SK-N-SH treated with all-trans-retinoic acid at 6 μM for 48 hours (cell line): ENCODE results near the gene CAVIN1.

Source experiments
- ATAC-seq: fragments of 200-7000 bp; cut with Tn5 transposase; 3 replicates; pipeline ENCODE4 v1.9.1; 2020; ENCODE audit warnings: mild to moderate bottlenecking, moderate library complexity
- ARNTL ChIP-seq: fragments of 450-650 bp; formaldehyde crosslinking; IDR thresholded peaks from 2 replicates; pipeline ENCODE4 v1.5.0; 2020; ENCODE audit warnings: low read depth, mild to moderate bottlenecking, moderate library complexity, borderline replicate concordance
- CSDC2 ChIP-seq: fragments of 250-450 bp; sonication (Bioruptor Pico); IDR thresholded peaks from 2 replicates; pipeline ENCODE4 v1.5.0; 2020; ENCODE audit warnings: mild to moderate bottlenecking, moderate library complexity
- ESRRG ChIP-seq: fragments of 250-450 bp; sonication (Bioruptor Pico); IDR thresholded peaks from 2 replicates; pipeline ENCODE4 v1.6.1; 2021; ENCODE audit warnings: mild to moderate bottlenecking
- GLIS3 ChIP-seq: fragments of 250-450 bp; sonication (Bioruptor Pico); IDR thresholded peaks from 2 replicates; pipeline ENCODE4 v1.5.0; 2020; ENCODE audit warnings: mild to moderate bottlenecking, moderate library complexity
- ISL1 ChIP-seq: fragments of 250-450 bp; sonication (Bioruptor Pico); IDR thresholded peaks from 2 replicates; pipeline ENCODE4 v2.1.2; 2022; ENCODE audit warnings: mild to moderate bottlenecking, moderate library complexity
- OSR1 ChIP-seq: fragments of 250-450 bp; sonication (Bioruptor Pico); IDR thresholded peaks from 2 replicates; pipeline ENCODE4 v1.8.0; 2022; ENCODE audit warnings: moderate library complexity, mild to moderate bottlenecking, inconsistent platforms
- PATZ1 ChIP-seq: fragments of 250-450 bp; sonication (Bioruptor Pico); IDR thresholded peaks from 2 replicates; pipeline ENCODE4 v1.8.0; 2020; ENCODE audit warnings: mild to moderate bottlenecking, moderate library complexity, borderline replicate concordance
- PPARA ChIP-seq: fragments of 250-450 bp; sonication (Bioruptor Pico); IDR thresholded peaks from 2 replicates; pipeline ENCODE4 v1.5.0; 2020; ENCODE audit warnings: mild to moderate bottlenecking, borderline replicate concordance
- RARB ChIP-seq: fragments of 250-450 bp; sonication (Bioruptor Pico); IDR thresholded peaks from 2 replicates; pipeline ENCODE4 v1.8.0; 2021; ENCODE audit warnings: mild to moderate bottlenecking, moderate library complexity
- SNAI2 ChIP-seq: fragments of 250-450 bp; sonication (Bioruptor Pico); IDR thresholded peaks from 2 replicates; pipeline ENCODE4 v1.5.0; 2020; ENCODE audit warnings: mild to moderate bottlenecking, moderate library complexity
- TCF4 ChIP-seq: fragments of 250-450 bp; sonication (Bioruptor Pico); IDR thresholded peaks from 2 replicates; pipeline ENCODE4 v1.8.0; 2021; ENCODE audit warnings: mild to moderate bottlenecking, moderate library complexity, borderline replicate concordance
- TOX ChIP-seq: fragments of 250-450 bp; sonication (Bioruptor Pico); IDR thresholded peaks from 2 replicates; pipeline ENCODE4 v1.8.0; 2021; ENCODE audit warnings: mild to moderate bottlenecking, moderate library complexity, borderline replicate concordance
- TSHZ2 ChIP-seq: fragments of 250-450 bp; sonication (Bioruptor Pico); IDR thresholded peaks from 2 replicates; pipeline ENCODE4 v1.5.0; 2020; ENCODE audit warnings: mild to moderate bottlenecking, moderate library complexity
- ZC3H10 ChIP-seq: fragments of 250-450 bp; sonication (Bioruptor Pico); IDR thresholded peaks from 2 replicates; pipeline ENCODE4 v1.5.1; 2021; ENCODE audit warnings: mild to moderate bottlenecking, moderate library complexity
- ZFP3 ChIP-seq: fragments of 250-450 bp; sonication (Bioruptor Pico); IDR thresholded peaks from 2 replicates; pipeline ENCODE4 v1.5.0; 2020; ENCODE audit warnings: mild to moderate bottlenecking, moderate library complexity
- ZFP30 ChIP-seq: fragments of 450-650 bp; formaldehyde crosslinking; IDR thresholded peaks from 2 replicates; pipeline ENCODE4 v1.5.0; 2022; ENCODE audit warnings: mild to moderate bottlenecking, moderate library complexity
- ZNF565 ChIP-seq: fragments of 450-650 bp; formaldehyde crosslinking; conservative IDR thresholded peaks from 2 replicates; pipeline ENCODE4 v1.5.0; 2020; ENCODE audit warnings: low read depth, mild to moderate bottlenecking, moderate library complexity
- ZNF8 ChIP-seq: fragments of 450-650 bp; formaldehyde crosslinking; IDR thresholded peaks from 2 replicates; pipeline ENCODE4 v1.5.0; 2020; ENCODE audit warnings: mild to moderate bottlenecking, moderate library complexity
- TF ChIP-seq, protein P1 (sequence below): fragments of 250-450 bp; sonication (Bioruptor Pico); IDR thresholded peaks from 2 replicates; pipeline ENCODE4 v1.8.0; 2021; ENCODE audit warnings: low read depth, mild to moderate bottlenecking, moderate library complexity, borderline replicate concordance

CAVIN1 gene

DNA sequence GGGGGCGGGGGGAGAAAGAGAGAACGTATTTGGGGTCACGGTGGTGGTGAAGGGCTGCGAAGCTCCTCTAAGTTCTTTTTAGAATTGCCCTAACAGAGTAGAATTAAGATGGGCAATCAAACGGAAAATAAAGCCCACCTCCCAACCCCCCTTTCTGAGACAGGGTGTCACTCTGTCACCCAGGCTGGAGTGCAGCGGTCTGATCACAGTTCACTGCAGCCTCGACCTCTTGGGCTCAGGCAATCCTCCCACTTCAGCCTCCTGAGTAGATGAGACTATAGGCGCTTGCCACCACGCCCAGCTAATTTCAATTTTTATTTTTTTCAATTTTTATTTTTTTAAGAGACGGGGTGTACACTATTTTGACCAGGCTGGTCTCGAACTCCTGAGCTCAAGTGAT lies 710 bp upstream of the CAVIN1 start:
- ATAC-seq, result no peak
- TF ChIP-seq ZFP30 (CRISPR knock-in tag) (no peak), CSDC2 (CRISPR knock-in tag) (no peak), PPARA (CRISPR knock-in tag) (no peak), RARB (CRISPR knock-in tag) (no peak), TSHZ2 (CRISPR knock-in tag) (no peak), SNAI2 (no peak), ESRRG (CRISPR knock-in tag) (no peak), GLIS3 (no peak), TCF4 (CRISPR knock-in tag) (no peak), ZNF8 (CRISPR knock-in tag) (no peak), PATZ1 (no peak), ZNF565 (no peak), TOX (CRISPR knock-in tag) (no peak), ZC3H10 (CRISPR knock-in tag) (no peak), ZFP3 (CRISPR knock-in tag) (no peak)
- TF ChIP-seq, protein P1, sequence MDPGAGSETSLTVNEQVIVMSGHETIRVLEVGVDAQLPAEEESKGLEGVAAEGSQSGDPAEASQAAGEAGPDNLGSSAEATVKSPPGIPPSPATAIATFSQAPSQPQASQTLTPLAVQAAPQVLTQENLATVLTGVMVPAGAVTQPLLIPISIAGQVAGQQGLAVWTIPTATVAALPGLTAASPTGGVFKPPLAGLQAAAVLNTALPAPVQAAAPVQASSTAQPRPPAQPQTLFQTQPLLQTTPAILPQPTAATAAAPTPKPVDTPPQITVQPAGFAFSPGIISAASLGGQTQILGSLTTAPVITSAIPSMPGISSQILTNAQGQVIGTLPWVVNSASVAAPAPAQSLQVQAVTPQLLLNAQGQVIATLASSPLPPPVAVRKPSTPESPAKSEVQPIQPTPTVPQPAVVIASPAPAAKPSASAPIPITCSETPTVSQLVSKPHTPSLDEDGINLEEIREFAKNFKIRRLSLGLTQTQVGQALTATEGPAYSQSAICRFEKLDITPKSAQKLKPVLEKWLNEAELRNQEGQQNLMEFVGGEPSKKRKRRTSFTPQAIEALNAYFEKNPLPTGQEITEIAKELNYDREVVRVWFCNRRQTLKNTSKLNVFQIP, result no peak

- TF ChIP-seq GLIS3 (no peak), ZNF8 (CRISPR knock-in tag) (no peak), TOX (CRISPR knock-in tag) (no peak), ZFP3 (CRISPR knock-in tag) (no peak), CSDC2 (CRISPR knock-in tag) (no peak), ISL1 (CRISPR knock-in tag) (no peak), TSHZ2 (CRISPR knock-in tag) (no peak), ESRRG (CRISPR knock-in tag) (no peak), ZFP30 (CRISPR knock-in tag) (no peak)
- TF ChIP-seq, protein P1, result no peak
- peak; percentile 33 for ATAC-seq
Observed at GRCh38 chr17:42422412-42422957, 571 bp downstream of the CAVIN1 start.

DNA sequence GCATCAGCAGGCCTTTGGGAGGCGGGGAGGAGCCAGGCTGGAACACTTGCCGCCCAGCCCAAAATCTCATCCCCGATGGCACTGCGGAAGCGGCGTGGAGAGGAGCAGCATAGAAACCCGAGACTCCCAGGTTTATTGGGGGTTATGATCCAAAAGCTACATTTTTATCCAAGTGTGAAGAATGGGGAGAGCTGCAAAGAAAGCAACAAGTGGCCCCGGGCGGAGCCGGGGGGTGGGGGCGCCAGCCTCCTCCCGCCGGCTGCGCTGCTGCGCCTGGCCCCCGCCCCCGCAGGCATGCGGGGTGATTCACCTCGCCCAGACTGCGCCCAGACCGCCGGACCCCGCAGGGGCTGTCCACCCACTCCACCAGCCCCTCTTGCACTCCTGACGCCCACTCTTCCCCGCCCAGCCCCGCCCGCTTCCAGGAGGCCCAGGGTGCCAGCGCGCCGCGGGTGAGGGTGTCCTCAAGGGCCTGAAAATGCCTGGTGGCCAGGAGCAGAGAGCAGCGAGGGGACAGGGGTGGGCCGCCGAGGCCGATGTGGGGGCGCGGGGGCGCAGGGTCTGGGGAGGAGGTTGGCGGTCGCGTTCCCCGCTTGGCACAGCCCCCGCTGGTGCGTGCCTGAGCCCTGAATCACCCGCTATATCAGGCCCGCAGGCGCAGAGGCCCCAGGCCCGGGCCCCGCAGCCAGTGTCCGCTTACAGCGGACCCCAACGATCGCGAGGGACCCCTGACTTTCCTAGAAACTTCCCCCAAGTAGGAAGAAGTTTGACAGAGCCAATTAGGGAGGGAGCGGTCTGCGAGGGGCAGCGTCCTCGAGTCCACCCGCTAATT lies 1.3 kb downstream of the CAVIN1 start:
- peak; percentile 50 for ATAC-seq
- TF ChIP-seq TCF4 (CRISPR knock-in tag) (no peak), ARNTL (CRISPR knock-in tag) (no peak), ESRRG (CRISPR knock-in tag) (no peak), CSDC2 (CRISPR knock-in tag) (no peak), GLIS3 (no peak), OSR1 (CRISPR knock-in tag) (no peak), PATZ1 (no peak)
- TF ChIP-seq, protein P1, result no peak
